H9 (cell line): ENCODE measurements around the gene UBAC2. TPM values are rescaled to one million over a fixed set of nuclear protein-coding genes. Genes with fewer than 3 reads are reported as not detected.
A peak's percentile ranks its signal among the peaks of the same experiment; 100 is the strongest.

Source experiments
- DNase-seq: peaks from one replicate; pipeline ENCODE4 v3.0.0-alpha.2; 2017
- H2AFZ ChIP-seq: one replicate; pipeline ENCODE4 v1.6.1; 2013; ENCODE audit warnings: mild to moderate bottlenecking, low read length, control low read depth, moderate library complexity
- H2AK5ac ChIP-seq: 2 replicates; pipeline ENCODE4 v1.6.1; 2013; ENCODE audit warnings: low read length, control low read depth, mixed read lengths; ENCODE audit not compliant: insufficient read length
- H2BK120ac ChIP-seq: one replicate; pipeline ENCODE4 v1.6.1; 2013; ENCODE audit warnings: low read depth, mild to moderate bottlenecking, low read length, control low read depth, inconsistent platforms; ENCODE audit not compliant: poor library complexity, severe bottlenecking
- H2BK12ac ChIP-seq: 2 replicates; pipeline ENCODE4 v1.6.1; 2013; ENCODE audit warnings: low read length, control low read depth, mixed read lengths, low read depth; ENCODE audit not compliant: insufficient read length
- H2BK15ac ChIP-seq: 2 replicates; pipeline ENCODE4 v1.6.1; 2013; ENCODE audit warnings: low read depth, low read length, control low read depth
- H2BK20ac ChIP-seq: one replicate; pipeline ENCODE4 v1.6.1; 2013; ENCODE audit warnings: low read depth, mild to moderate bottlenecking, low read length, control low read depth, inconsistent platforms; ENCODE audit not compliant: poor library complexity, severe bottlenecking
- H2BK5ac ChIP-seq: 2 replicates; pipeline ENCODE4 v1.6.1; 2013; ENCODE audit warnings: low read length, control low read depth, mixed read lengths; ENCODE audit not compliant: insufficient read length
- H3K14ac ChIP-seq: 2 replicates; pipeline ENCODE4 v1.6.1; 2013; ENCODE audit warnings: low read length, control low read depth; ENCODE audit not compliant: insufficient read depth
- H3K18ac ChIP-seq: 2 replicates; pipeline ENCODE4 v1.6.1; 2013; ENCODE audit warnings: low read depth, mild to moderate bottlenecking, mixed read lengths, low read length, control low read depth; ENCODE audit not compliant: insufficient read length
- H3K23ac ChIP-seq: 2 replicates; pipeline ENCODE4 v1.6.1; 2013; ENCODE audit warnings: low read length, control low read depth, mixed read lengths, low read depth; ENCODE audit not compliant: insufficient read length
- H3K23me2 ChIP-seq: 2 replicates; pipeline ENCODE4 v1.6.1; 2013; ENCODE audit warnings: low read depth, mild to moderate bottlenecking, mixed read lengths, low read length, control low read depth; ENCODE audit not compliant: insufficient read length, poor library complexity, severe bottlenecking
- H3K27ac ChIP-seq: 2 replicates; pipeline ENCODE4 v1.5.1; 2013; ENCODE audit warnings: low read length, control low read depth, mixed read lengths, low read depth; ENCODE audit not compliant: insufficient read length
- H3K27me3 ChIP-seq: 2 replicates; pipeline ENCODE4 v1.6.1; 2013; ENCODE audit warnings: low read length, control low read depth, inconsistent platforms; ENCODE audit not compliant: insufficient read depth
- H3K4ac ChIP-seq: 2 replicates; pipeline ENCODE4 v1.6.1; 2013; ENCODE audit warnings: low read depth, mild to moderate bottlenecking, control low read depth, inconsistent platforms, low read length, moderate library complexity
- H3K4me1 ChIP-seq: 2 replicates; pipeline ENCODE4 v1.6.1; 2013; ENCODE audit warnings: low read length, control low read depth, inconsistent platforms; ENCODE audit not compliant: insufficient read depth
- H3K4me2 ChIP-seq: 2 replicates; pipeline ENCODE4 v1.6.1; 2013; ENCODE audit warnings: low read length, control low read depth, mixed read lengths; ENCODE audit not compliant: insufficient read length, insufficient read depth
- H3K56ac ChIP-seq: 2 replicates; pipeline ENCODE4 v1.6.1; 2013; ENCODE audit warnings: low read depth, mild to moderate bottlenecking, mixed read lengths, low read length, control low read depth; ENCODE audit not compliant: insufficient read length
- H3K79me1 ChIP-seq: 2 replicates; pipeline ENCODE4 v1.6.1; 2013; ENCODE audit warnings: low read depth, mild to moderate bottlenecking, moderate library complexity, low read length, control low read depth, inconsistent platforms; ENCODE audit not compliant: insufficient read depth, poor library complexity, severe bottlenecking
- H3K79me2 ChIP-seq: 2 replicates; pipeline ENCODE4 v1.6.1; 2013; ENCODE audit warnings: low read length, control low read depth, inconsistent platforms; ENCODE audit not compliant: insufficient read depth
- H3K9ac ChIP-seq: 2 replicates; pipeline ENCODE4 v1.6.1; 2013; ENCODE audit warnings: low read length, control low read depth, mixed read lengths; ENCODE audit not compliant: insufficient read length; ENCODE audit errors: extremely low read depth
- H3K9me3 ChIP-seq: one replicate; pipeline ENCODE4 v1.6.1; 2013; ENCODE audit warnings: low read depth, low read length, inconsistent platforms; ENCODE audit not compliant: control insufficient read depth
- H3T11ph ChIP-seq: one replicate; pipeline ENCODE4 v1.6.1; 2013; ENCODE audit warnings: mild to moderate bottlenecking, low read length, control low read depth, inconsistent platforms
- H4K20me1 ChIP-seq: one replicate; pipeline ENCODE4 v1.6.1; 2013; ENCODE audit not compliant: control insufficient read depth, insufficient read length, insufficient read depth
- H4K5ac ChIP-seq: 2 replicates; pipeline ENCODE4 v1.6.1; 2013; ENCODE audit warnings: low read depth, mild to moderate bottlenecking, mixed read lengths, low read length, control low read depth; ENCODE audit not compliant: insufficient read length
- H4K8ac ChIP-seq: replicated peaks from 2 replicates; pipeline ENCODE4 v1.6.1; 2013; ENCODE audit warnings: low read length, control low read depth, mixed read lengths, low read depth; ENCODE audit not compliant: insufficient read length
- H4K91ac ChIP-seq: 2 replicates; pipeline ENCODE4 v1.6.1; 2013; ENCODE audit warnings: low read depth, mild to moderate bottlenecking, moderate library complexity, mixed read lengths, low read length, control low read depth; ENCODE audit not compliant: insufficient read length
- H3K27ac Mint-ChIP-seq, 3 experiments: 2 replicates in 2 of 3; 3 replicates in 1 of 3; pipeline ENCODE4 v1.8.0; 2020 to 2021; ENCODE audit warnings: mixed read lengths in 3 of 3, mild to moderate bottlenecking in 1 of 3, moderate library complexity in 1 of 3
- H3K27me3 Mint-ChIP-seq: 2 replicates; pipeline ENCODE4 v1.8.0; 2021; ENCODE audit warnings: low read depth, mild to moderate bottlenecking, moderate library complexity, mixed read lengths
- H3K36me3 Mint-ChIP-seq, 3 experiments: 2 replicates in 2 of 3; 3 replicates in 1 of 3; pipeline ENCODE4 v1.8.0; 2020 to 2021; ENCODE audit warnings: low read depth in 3 of 3, mixed read lengths in 3 of 3; ENCODE audit not compliant: insufficient read depth in 1 of 3
- H3K4me1 Mint-ChIP-seq, 2 experiments: 2 replicates each; pipeline ENCODE4 v1.8.0; 2020; ENCODE audit warnings: mixed read lengths in 2 of 2
- H3K4me3 Mint-ChIP-seq, 2 experiments: 2 replicates in 1 of 2; 3 replicates in 1 of 2; pipeline ENCODE4 v1.8.0; 2020 to 2021; ENCODE audit warnings: mild to moderate bottlenecking in 2 of 2, mixed read lengths in 2 of 2, moderate library complexity in 1 of 2
- H3K9me3 Mint-ChIP-seq, 2 experiments: 2 replicates in 1 of 2; 3 replicates in 1 of 2; pipeline ENCODE4 v1.8.0; 2020; ENCODE audit warnings: mild to moderate bottlenecking in 2 of 2, mixed read lengths in 2 of 2, moderate library complexity in 1 of 2
- WGBS: extraction: QIAGEN DNeasy Blood & Tissue Kit; methylation state at CpG from one replicate; pipeline ENCODE4 v1.1.7; 2013; ENCODE audit warnings: missing lambda C conversion rate, low lambda C conversion rate, mixed read lengths; ENCODE audit not compliant: insufficient read length; ENCODE audit errors: extremely low coverage; 5-methylcytosine and 5-hydroxymethylcytosine counted together
- total RNA-seq: library from RNA; stranded (reverse); gene quantifications from 2 replicates; pipeline ENCODE4 v1.2.1, GENCODE V29; 2021
- TF ChIP-seq, protein P1 (sequence below): fragments of 200-600 bp; sonication (generic); conservative IDR thresholded peaks from 3 replicates; pipeline ENCODE4 v1.8.0; 2021; ENCODE audit warnings: antibody characterized with exemption, mild to moderate bottlenecking

UBAC2 gene
- total RNA-seq, 1 experiment from 2014 or later, result 52.3 TPM

DNA sequence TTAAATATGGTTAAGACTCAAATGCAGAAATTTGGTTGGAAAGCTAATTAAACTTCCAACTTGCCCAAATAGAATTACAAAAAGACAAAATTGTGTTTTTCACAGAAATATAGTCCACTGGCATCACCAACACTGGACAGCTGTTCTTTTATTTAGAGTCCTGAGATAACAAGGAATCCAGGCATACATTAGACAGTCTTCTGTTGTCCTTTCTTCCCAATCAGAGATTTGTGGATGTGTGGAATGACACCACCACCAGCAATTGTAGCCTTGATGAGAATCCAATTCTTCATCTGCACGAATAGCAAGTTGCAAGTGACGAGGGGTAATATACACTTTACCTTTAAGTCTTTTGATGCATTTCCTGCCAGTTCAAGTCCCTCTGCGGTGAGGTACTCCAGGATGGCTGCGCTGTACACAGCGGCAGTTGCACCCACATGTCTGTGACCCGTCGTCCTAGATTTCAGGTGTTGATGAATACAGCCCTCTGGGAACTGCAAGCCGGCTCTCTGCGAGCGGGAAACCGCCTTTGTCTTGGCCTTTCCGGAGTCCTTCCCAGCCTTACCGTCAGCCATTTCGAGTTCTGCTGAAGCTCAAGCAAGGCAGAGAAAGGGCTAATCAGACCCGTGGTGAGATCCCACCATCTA is 14.7 kb downstream of the UBAC2 start:
- no peak overlapping the region for H2BK120ac ChIP-seq
- H3K9ac ChIP-seq, result no peak overlapping the region
- TF ChIP-seq, protein P1, sequence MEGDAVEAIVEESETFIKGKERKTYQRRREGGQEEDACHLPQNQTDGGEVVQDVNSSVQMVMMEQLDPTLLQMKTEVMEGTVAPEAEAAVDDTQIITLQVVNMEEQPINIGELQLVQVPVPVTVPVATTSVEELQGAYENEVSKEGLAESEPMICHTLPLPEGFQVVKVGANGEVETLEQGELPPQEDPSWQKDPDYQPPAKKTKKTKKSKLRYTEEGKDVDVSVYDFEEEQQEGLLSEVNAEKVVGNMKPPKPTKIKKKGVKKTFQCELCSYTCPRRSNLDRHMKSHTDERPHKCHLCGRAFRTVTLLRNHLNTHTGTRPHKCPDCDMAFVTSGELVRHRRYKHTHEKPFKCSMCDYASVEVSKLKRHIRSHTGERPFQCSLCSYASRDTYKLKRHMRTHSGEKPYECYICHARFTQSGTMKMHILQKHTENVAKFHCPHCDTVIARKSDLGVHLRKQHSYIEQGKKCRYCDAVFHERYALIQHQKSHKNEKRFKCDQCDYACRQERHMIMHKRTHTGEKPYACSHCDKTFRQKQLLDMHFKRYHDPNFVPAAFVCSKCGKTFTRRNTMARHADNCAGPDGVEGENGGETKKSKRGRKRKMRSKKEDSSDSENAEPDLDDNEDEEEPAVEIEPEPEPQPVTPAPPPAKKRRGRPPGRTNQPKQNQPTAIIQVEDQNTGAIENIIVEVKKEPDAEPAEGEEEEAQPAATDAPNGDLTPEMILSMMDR, result no peak
- no peak overlapping the region for H3K14ac ChIP-seq
- peaks cover 5% of the 10 kb centered on the region; the same call in 1 of the 2 replicates for H3K4me1 ChIP-seq
- H3K18ac ChIP-seq, result no peak overlapping the region
- H4K20me1 ChIP-seq, result no peaks in the 10 kb centered on the region
- H4K8ac ChIP-seq, result no peak overlapping the region
- Mint-ChIP-seq H3K9me3 (no peaks in the 10 kb centered on the region), H3K36me3 (peaks cover 0 to 7% (median 2%) of the 10 kb centered on the region in 3 experiments; a peak in 5 of 7 replicates), H3K27me3 (no peaks in the 10 kb centered on the region), H3K27ac (peak overlapping the region in 2 of 3 experiments; percentile 77 to 92; a peak in 4 of 7 replicates), H3K4me3 (no peak overlapping the region), H3K4me1 (peaks cover 36 to 42% of the 10 kb centered on the region in 2 experiments)
- H3K9me3 ChIP-seq, result no peaks in the 10 kb centered on the region
- H2BK5ac ChIP-seq, result no peak overlapping the region
- no peak overlapping the region for H3K56ac ChIP-seq
- H3K23me2 ChIP-seq, result no peaks in the 10 kb centered on the region
- H3K27me3 ChIP-seq, result no peaks in the 10 kb centered on the region
- H2AFZ ChIP-seq, result no peak overlapping the region
- H3K4me2 ChIP-seq, result no peak overlapping the region
- no peak overlapping the region for H2BK20ac ChIP-seq
- no peak overlapping the region for H2AK5ac ChIP-seq
- H2BK15ac ChIP-seq, result no peak overlapping the region
- H3K79me2 ChIP-seq, result peaks cover 13% of the 10 kb centered on the region; the same call in 1 of the 2 replicates
- no peak overlapping the region for H3T11ph ChIP-seq
- H4K91ac ChIP-seq, result no peak overlapping the region
- no CpG with 5 or more reads among the region's 15 CpGs for WGBS
- H2BK12ac ChIP-seq, result no peak overlapping the region
- no peak overlapping the region for H3K27ac ChIP-seq
- H3K4ac ChIP-seq, result no peak overlapping the region
- no peak overlapping the region for H4K5ac ChIP-seq
- DNase-seq, result peak; percentile 43
- H3K79me1 ChIP-seq, result no peaks in the 10 kb centered on the region
- no peak overlapping the region for H3K23ac ChIP-seq
